Forelimb muscle (tissue), 1 donor: ENCODE data around the gene DKK1. TPM values are rescaled to one million over a fixed set of nuclear protein-coding genes. Genes with fewer than 3 reads are reported as not detected.
A peak's percentile ranks its signal among the peaks of the same experiment; 100 is the strongest.

Source experiments
- DNase-seq: peaks from one replicate; pipeline ENCODE4 v3.0.0-alpha.2; 2013; ENCODE audit warnings: low read depth
- polyA plus RNA-seq: library from polyadenylated mRNA; unstranded; fragments of 120-200 nt; gene quantifications from one replicate; pipeline ENCODE4 v1.2.1, GENCODE V29; 2013; ENCODE audit not compliant: insufficient read length

DKK1 gene
- polyA plus RNA-seq: 0.53 TPM

GRCh38 chr10:52313933-52314821 lies at the start of gene DKK1:
Gene DKK1 (plus strand): TSS chr10:52314281. CDS start chr10:52314435, 154 bp downstream.
- DNase-seq: no peak

- no peak for DNase-seq
Observed at GRCh38 chr10:52265131-52265926, 48.8 kb upstream of the DKK1 start.

- DNase-seq: no peak
Observed at GRCh38 chr10:52266858-52267257, 47.2 kb upstream of the DKK1 start.

GRCh38 chr10:52268790-52269189 lies 45.3 kb upstream of the DKK1 start:
- no peak for DNase-seq

- no peak for DNase-seq
Observed at GRCh38 chr10:52269233-52269632, 44.8 kb upstream of the DKK1 start.

- no peak for DNase-seq
Observed at GRCh38 chr10:52276163-52276562, 37.9 kb upstream of the DKK1 start.

GRCh38 chr10:52276986-52277385 lies 37.1 kb upstream of the DKK1 start:
- DNase-seq: no peak

GRCh38 chr10:52279546-52279945 lies 34.5 kb upstream of the DKK1 start:
- DNase-seq: no peak

- DNase-seq: no peak
Observed at GRCh38 chr10:52280051-52280450, 34.0 kb upstream of the DKK1 start.

GRCh38 chr10:52283174-52283573 lies 30.9 kb upstream of the DKK1 start:
- DNase-seq: no peak

GRCh38 chr10:52284416-52285013 lies 29.6 kb upstream of the DKK1 start:
- DNase-seq: no peak

GRCh38 chr10:52287866-52288265 lies 26.2 kb upstream of the DKK1 start:
- DNase-seq: no peak

GRCh38 chr10:52297747-52298146 lies 16.3 kb upstream of the DKK1 start:
- no peak for DNase-seq

- no peak for DNase-seq
Observed at GRCh38 chr10:52300599-52301277, 13.3 kb upstream of the DKK1 start.

- DNase-seq: peak; percentile 35
Observed at GRCh38 chr10:52308251-52309031, 5.6 kb upstream of the DKK1 start.

GRCh38 chr10:52312942-52313255 lies 1.2 kb upstream of the DKK1 start:
- DNase-seq: no peak

GRCh38 chr10:52313256-52313932 lies 687 bp upstream of the DKK1 start:
- DNase-seq: no peak

- no peak for DNase-seq
Observed at GRCh38 chr10:52314822-52315552, 906 bp downstream of the DKK1 start.

GRCh38 chr10:52316001-52316400 lies 1.9 kb downstream of the DKK1 start:
- no peak for DNase-seq

GRCh38 chr10:52316500-52316899 lies 2.4 kb downstream of the DKK1 start:
- no peak for DNase-seq
